Renal cortex interstitium (tissue), 11 donors: ENCODE results near the gene MYOG. TPM values are rescaled to one million over a fixed set of nuclear protein-coding genes. Genes with fewer than 3 reads are reported as not detected.

Source experiments
- DNase-seq, 11 donors: peaks; one replicate each; pipeline ENCODE4 v3.0.0-alpha.2; 2013; ENCODE audit warnings: low read depth in 9 of 11, low spot score in 4 of 11; ENCODE audit errors: extremely low read depth in 1 of 11
- polyA plus RNA-seq, 3 donors: library from polyadenylated mRNA; unstranded; fragments of 120-200 nt; gene quantifications; one replicate each; pipeline ENCODE4 v1.2.1, GENCODE V29; 2013; ENCODE audit not compliant: insufficient read length in 3 of 3

The MYOG gene
- polyA plus RNA-seq, 3 donors = 0.20 to 0.30 TPM; not detected in 1

DNA sequence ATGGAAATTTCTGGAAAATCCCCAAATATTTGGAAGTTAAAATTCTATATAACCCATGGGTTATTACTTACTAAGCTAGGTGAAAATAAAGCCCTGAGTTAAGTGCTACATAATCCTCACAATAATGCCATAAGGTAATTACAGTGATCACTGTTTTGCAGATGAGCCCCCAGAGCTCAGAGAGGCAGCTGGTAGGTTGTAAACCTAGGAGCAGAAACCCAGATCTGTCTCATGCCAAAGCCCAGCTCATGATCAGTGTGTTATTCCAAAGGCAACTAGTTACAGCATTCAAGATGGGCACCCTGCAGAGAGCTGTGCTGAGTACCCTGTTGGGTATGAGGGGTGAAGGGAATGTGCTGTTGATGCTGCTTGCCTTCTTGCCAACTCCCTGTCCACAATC, 10.8 kb upstream of the MYOG start:
- DNase-seq = no peak

GRCh38 chr1:203095061-203095690, 9.4 kb upstream of the MYOG start:
- no peak for DNase-seq

GRCh38 chr1:203093754-203094410, 8.1 kb upstream of the MYOG start:
- DNase-seq = no peak

- DNase-seq = no peak
These were observed 6.0 kb upstream of the MYOG start for GRCh38 chr1:203091761-203092330.

- DNase-seq = no peak
These were observed 5.3 kb upstream of the MYOG start for GRCh38 chr1:203091199-203091477.

- no peak for DNase-seq
These were observed 4.8 kb upstream of the MYOG start for GRCh38 chr1:203090421-203091198.

- DNase-seq = no peak
These were observed 3.8 kb upstream of the MYOG start for GRCh38 chr1:203089651-203090045.

GRCh38 chr1:203089001-203089650, 3.3 kb upstream of the MYOG start:
- DNase-seq = no peak

GRCh38 chr1:203088441-203088840, 2.6 kb upstream of the MYOG start:
- DNase-seq = no peak

DNA sequence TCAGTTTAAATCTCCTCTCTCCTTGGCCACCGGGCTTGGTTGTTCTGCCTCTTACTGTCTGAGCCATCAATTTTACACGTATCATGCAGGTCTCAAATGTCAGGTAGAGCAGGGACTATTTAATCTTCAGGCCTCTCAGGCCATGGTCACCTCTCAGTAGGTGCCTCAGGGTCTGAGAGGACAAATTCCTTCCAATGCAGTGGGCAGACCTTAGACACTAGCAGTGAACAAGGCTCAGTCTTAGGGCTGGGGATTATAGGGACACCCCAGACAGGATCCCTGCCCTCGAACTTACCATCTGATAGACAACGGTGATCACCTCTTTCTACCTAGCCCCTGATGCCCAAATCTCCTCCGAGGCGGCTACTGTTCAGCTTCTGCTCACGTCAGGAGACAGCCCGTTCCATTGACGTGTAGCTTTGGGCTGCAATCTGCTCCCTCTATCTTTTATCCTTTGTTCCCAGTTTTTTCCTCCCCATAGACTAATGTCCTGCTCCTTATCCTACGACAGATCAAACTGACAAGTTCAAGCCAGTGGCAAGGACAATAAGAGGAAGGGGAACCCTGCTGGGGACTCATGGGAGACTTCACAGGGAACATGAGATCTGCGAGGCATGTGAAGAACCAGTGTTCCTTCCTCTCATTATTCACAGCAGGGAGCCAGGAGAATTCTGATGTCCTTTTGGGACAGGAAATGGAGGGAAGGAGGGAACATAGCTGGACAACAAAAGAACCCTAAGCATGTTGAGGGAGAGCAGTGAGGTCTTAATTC, 1.4 kb upstream of the MYOG start:
- no peak for DNase-seq

GRCh38 chr1:203084588-203085527, 954 bp downstream of the MYOG start:
- no peak for DNase-seq

DNA sequence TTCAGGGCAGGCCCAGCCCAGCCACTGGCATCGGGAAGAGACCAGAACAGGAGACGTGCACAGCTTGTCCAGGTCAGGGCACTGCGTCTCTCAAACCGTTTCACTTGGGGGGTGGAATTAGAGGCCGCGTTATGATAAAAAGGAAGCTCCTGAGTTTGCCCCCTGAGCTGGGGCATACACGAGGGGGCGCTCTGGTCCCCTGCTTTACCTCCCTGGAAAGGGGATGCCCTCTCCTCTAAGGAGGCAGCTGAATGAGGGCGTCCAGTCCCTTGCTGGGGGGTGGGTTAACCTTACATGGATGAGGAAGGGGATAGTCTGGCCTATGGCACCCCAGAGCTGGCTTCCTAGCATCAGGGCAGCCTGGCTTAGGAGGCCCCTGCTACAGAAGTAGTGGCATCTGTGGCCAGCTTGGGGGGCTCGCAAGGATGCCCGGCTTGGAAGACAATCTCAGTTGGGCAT, 2.3 kb downstream of the MYOG start:
- DNase-seq = no peak

GRCh38 chr1:203082571-203083462, 3.0 kb downstream of the MYOG start:
- DNase-seq = no peak

- no peak for DNase-seq
These were observed 3.6 kb downstream of the MYOG start for GRCh38 chr1:203082231-203082505.

DNA sequence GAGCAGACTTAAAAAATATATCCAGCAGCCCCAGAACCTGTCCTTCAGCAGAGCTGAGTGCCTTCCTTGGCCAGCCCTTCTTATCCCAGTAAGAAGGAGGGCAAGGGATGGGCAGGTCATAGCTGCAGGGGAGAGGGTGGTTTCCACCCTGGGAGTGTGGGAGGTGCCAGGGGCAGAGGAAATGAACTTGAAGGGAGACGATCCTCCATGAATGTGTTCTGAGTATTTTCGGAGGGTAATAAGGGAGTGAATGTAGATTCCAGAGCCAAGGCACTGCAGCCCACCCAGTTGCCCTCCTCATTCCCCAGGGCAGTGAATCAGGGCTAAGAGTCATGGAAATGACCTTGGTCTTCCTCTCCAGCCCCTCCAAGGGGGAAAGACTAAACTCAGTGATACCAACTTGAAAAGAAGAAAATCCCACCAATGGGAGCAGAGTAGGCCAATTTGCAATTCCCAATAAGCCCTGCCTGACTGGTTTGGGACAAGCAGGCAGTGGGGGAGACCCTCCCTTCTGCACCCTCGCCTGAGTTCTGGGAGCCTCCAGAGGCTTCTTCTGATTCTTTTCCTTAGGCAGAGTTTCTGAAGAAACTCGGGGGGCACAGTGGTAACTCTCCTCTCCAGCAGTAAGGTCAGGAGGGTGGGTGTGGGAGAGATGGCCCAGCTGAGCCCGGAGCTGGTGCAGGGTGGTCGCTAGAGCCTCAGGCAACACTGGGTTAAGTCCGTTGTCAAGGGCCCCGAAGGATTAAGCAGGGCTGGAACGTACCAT, 4.2 kb downstream of the MYOG start:
- no peak for DNase-seq

DNA sequence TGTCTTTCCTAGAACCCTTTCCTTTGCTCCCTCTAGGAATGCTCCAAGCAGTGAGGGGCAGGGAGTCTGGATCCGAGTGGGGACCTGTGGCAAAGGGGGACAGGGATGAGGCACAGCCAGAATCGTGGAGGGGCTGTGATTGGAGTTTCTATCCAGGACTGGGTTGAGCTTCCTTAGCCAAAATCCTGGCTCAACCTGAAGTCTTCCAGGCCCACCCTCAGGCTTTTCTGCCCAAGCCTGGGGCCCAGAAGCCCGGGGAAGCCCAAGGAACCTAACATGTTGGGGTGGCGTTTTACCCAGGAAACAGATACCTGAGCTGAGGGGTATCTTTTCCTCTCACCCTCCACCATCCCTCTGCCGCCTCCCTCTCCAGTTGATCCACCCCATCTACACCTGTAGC, 5.4 kb downstream of the MYOG start:
- no peak for DNase-seq
